Thyroid gland (tissue), 4 donors: ENCODE data around the gene ANO6. TPM values are rescaled to one million over a fixed set of nuclear protein-coding genes. Genes with fewer than 3 reads are reported as not detected.

Experiments
- DNase-seq, 2 donors: peaks; one replicate each; pipeline ENCODE4 v3.0.0-alpha.2; 2019
- H3K27ac ChIP-seq, 3 donors: fragments of 200-600 bp; sonication (generic); 1 replicate in 2 of 3; 2 replicates in 1 of 3; pipeline ENCODE4 v1.5.1; 2016 to 2019; ENCODE audit warnings: mild to moderate bottlenecking in 1 of 3, moderate library complexity in 1 of 3
- H3K27me3 ChIP-seq: fragments of 200-600 bp; sonication (generic); one replicate; pipeline ENCODE4 v1.5.1; 2019
- H3K36me3 ChIP-seq, 2 donors: fragments of 200-600 bp; sonication (generic); one replicate each; pipeline ENCODE4 v1.5.1; 2016 to 2019
- H3K4me1 ChIP-seq, 2 donors: fragments of 200-600 bp; sonication (generic); one replicate each; pipeline ENCODE4 v1.5.1; 2017 to 2019
- H3K4me3 ChIP-seq, 3 donors: fragments of 200-600 bp; sonication (generic); replicated peaks in 1 of 3; 1 replicate in 2 of 3; 2 replicates in 1 of 3; pipeline ENCODE4 v1.5.1; 2016; ENCODE audit warnings: mild to moderate bottlenecking in 1 of 3
- H3K9me3 ChIP-seq: fragments of 200-600 bp; sonication (generic); one replicate; pipeline ENCODE4 v1.5.1; 2017
- POLR2A ChIP-seq, 2 donors: fragments of 450-650 bp; IDR thresholded peaks; one replicate each; pipeline ENCODE4 v1.6.1; 2017; ENCODE audit warnings: antibody characterized with exemption in 2 of 2, mild to moderate bottlenecking in 2 of 2, moderate library complexity in 1 of 2
- WGBS, 2 donors: methylation state at CpG; one replicate each; pipeline ENCODE4 v1.1.5; 2017; 5-methylcytosine and 5-hydroxymethylcytosine counted together
- intact Hi-C: fragments of 100-400 bp; cut with DNase I; formaldehyde crosslinking; loops from one replicate; pipeline ENCODE4 v1.15.1; 2023
- total RNA-seq, 4 donors: library from RNA; depleted of rRNA; stranded (reverse); fragments of >200 nt; gene quantifications; one replicate each; pipeline ENCODE4 v1.2.3, GENCODE V29; 2016
- TF ChIP-seq, protein P1 (sequence below), 6 experiments: fragments of 200-600 bp in 3 of 6; fragments of 450-650 bp in 3 of 6; sonication (generic) in 3 of 6; IDR thresholded peaks; one replicate each; pipeline ENCODE4 v1.5.1; 2016 to 2019; ENCODE audit warnings: antibody characterized with exemption in 6 of 6, mild to moderate bottlenecking in 2 of 6, inconsistent platforms in 1 of 6, moderate library complexity in 1 of 6

The ANO6 gene
- total RNA-seq, 4 donors from 2014 or later = 37.3 to 61.1 (median 48.1) TPM

- no peak overlapping the region for H3K4me3 ChIP-seq
- no peaks in the 10 kb centered on the region for H3K36me3 ChIP-seq
- H3K27me3 ChIP-seq = no peaks in the 10 kb centered on the region
- H3K9me3 ChIP-seq = no peaks in the 10 kb centered on the region
- TF ChIP-seq, protein P1, sequence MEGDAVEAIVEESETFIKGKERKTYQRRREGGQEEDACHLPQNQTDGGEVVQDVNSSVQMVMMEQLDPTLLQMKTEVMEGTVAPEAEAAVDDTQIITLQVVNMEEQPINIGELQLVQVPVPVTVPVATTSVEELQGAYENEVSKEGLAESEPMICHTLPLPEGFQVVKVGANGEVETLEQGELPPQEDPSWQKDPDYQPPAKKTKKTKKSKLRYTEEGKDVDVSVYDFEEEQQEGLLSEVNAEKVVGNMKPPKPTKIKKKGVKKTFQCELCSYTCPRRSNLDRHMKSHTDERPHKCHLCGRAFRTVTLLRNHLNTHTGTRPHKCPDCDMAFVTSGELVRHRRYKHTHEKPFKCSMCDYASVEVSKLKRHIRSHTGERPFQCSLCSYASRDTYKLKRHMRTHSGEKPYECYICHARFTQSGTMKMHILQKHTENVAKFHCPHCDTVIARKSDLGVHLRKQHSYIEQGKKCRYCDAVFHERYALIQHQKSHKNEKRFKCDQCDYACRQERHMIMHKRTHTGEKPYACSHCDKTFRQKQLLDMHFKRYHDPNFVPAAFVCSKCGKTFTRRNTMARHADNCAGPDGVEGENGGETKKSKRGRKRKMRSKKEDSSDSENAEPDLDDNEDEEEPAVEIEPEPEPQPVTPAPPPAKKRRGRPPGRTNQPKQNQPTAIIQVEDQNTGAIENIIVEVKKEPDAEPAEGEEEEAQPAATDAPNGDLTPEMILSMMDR (IDR thresholded peaks at IDR 0.05) = no peak
- no peak for TF ChIP-seq POLR2A (IDR thresholded peaks at IDR 0.05)
- DNase-seq = no peak
- intact Hi-C loops = no loop called here
- peaks cover 0 to 10% of the 10 kb centered on the region in 2 donors for H3K4me1 ChIP-seq
- H3K27ac ChIP-seq = no peak overlapping the region
- WGBS, 2 donors = 76 to 81% methylated on average over 7 of the region's 7 CpGs
These were observed 80.2 kb downstream of the ANO6 start for GRCh38 chr12:45296046-45296586.

- TF ChIP-seq, protein P1 (IDR thresholded peaks at IDR 0.05) = no peak
- no peak for TF ChIP-seq POLR2A (IDR thresholded peaks at IDR 0.05)
- Histone ChIP-seq H3K4me3 (no peak overlapping the region), H3K36me3 (no peaks in the 10 kb centered on the region), H3K9me3 (no peaks in the 10 kb centered on the region), H3K4me1 (peaks cover 0 to 10% of the 10 kb centered on the region in 2 donors), H3K27ac (no peak overlapping the region), H3K27me3 (no peaks in the 10 kb centered on the region)
- WGBS, 2 donors = 84 to 89% methylated on average over 4 of the region's 4 CpGs
- DNase-seq = no peak
- intact Hi-C loops = no loop called here
These were observed 82.2 kb downstream of the ANO6 start for GRCh38 chr12:45298047-45298446.

GRCh38 chr12:45298721-45299692 lies 83.1 kb downstream of the ANO6 start:
- Histone ChIP-seq H3K4me3 (no peak overlapping the region), H3K27me3 (no peaks in the 10 kb centered on the region), H3K36me3 (no peaks in the 10 kb centered on the region), H3K9me3 (no peaks in the 10 kb centered on the region), H3K4me1 (peaks cover 0 to 10% of the 10 kb centered on the region in 2 donors), H3K27ac (no peak overlapping the region)
- intact Hi-C loops = no loop called here
- no peak for DNase-seq
- TF ChIP-seq POLR2A (IDR thresholded peaks at IDR 0.05) = no peak
- TF ChIP-seq, protein P1 (IDR thresholded peaks at IDR 0.05) = no peak
- 48 to 49% methylated on average over 8 of the region's 8 CpGs for WGBS, 2 donors

- no peak overlapping the region for H3K27ac ChIP-seq
- 95 to 100% methylated on average over 2 of the region's 2 CpGs for WGBS, 2 donors
These were observed 86.9 kb downstream of the ANO6 start for GRCh38 chr12:45302621-45303369.

More at GRCh38 chr12:45302621-45303369, 86.9 kb downstream of the ANO6 start:
- no peaks in the 10 kb centered on the region for H3K27me3 ChIP-seq
- H3K4me3 ChIP-seq = no peak overlapping the region
- DNase-seq = no peak
- peaks cover 0 to 10% of the 10 kb centered on the region in 2 donors for H3K4me1 ChIP-seq
- H3K9me3 ChIP-seq = no peaks in the 10 kb centered on the region
- no peaks in the 10 kb centered on the region for H3K36me3 ChIP-seq
- intact Hi-C loops = no loop called here
- TF ChIP-seq POLR2A (IDR thresholded peaks at IDR 0.05) = no peak
- TF ChIP-seq, protein P1 (IDR thresholded peaks at IDR 0.05) = no peak
